Breast epithelium (tissue), 4 donors: ENCODE measurements around the gene TEX19. TPM values are rescaled to one million over a fixed set of nuclear protein-coding genes. Genes with fewer than 3 reads are reported as not detected.

Experiments used
- DNase-seq, 2 donors: peaks; one replicate each; pipeline ENCODE4 v3.0.0-alpha.2; 2019; ENCODE audit warnings: low spot score in 2 of 2
- H3K27ac ChIP-seq, 2 donors: fragments of 200-600 bp; sonication (generic) in 1 of 2; one replicate each; pipeline ENCODE4 v1.5.1; 2016 to 2019; ENCODE audit warnings: mild to moderate bottlenecking in 1 of 2
- H3K27me3 ChIP-seq, 2 donors: fragments of 200-600 bp; sonication (generic) in 1 of 2; one replicate each; pipeline versions ENCODE4 v1.5.1 to v1.6.0; 2017 to 2019; ENCODE audit warnings: control low read depth in 1 of 2, mild to moderate bottlenecking in 1 of 2
- H3K36me3 ChIP-seq: fragments of 200-600 bp; one replicate; pipeline ENCODE4 v1.5.1; 2019
- H3K4me1 ChIP-seq, 2 donors: fragments of 200-600 bp; sonication (generic); one replicate each; pipeline ENCODE4 v1.5.1; 2016 to 2019; ENCODE audit warnings: control low read depth in 1 of 2
- H3K4me3 ChIP-seq, 3 donors: fragments of 200-600 bp; sonication (generic); 1 replicate in 2 of 3; 2 replicates in 1 of 3; pipeline ENCODE4 v1.5.1; 2016 to 2019; ENCODE audit warnings: mild to moderate bottlenecking in 3 of 3, moderate library complexity in 2 of 3
- H3K9me3 ChIP-seq, 2 donors: fragments of 200-600 bp; sonication (generic) in 1 of 2; one replicate each; pipeline ENCODE4 v1.5.1; 2016 to 2019; ENCODE audit warnings: control low read depth in 1 of 2
- CTCF ChIP-seq, 3 donors: fragments of 450-650 bp; IDR thresholded peaks; one replicate each; pipeline ENCODE4 v1.5.1; 2016 to 2017; ENCODE audit warnings: antibody characterized with exemption in 3 of 3, mild to moderate bottlenecking in 3 of 3, moderate library complexity in 3 of 3
- POLR2A ChIP-seq: fragments of 450-650 bp; IDR thresholded peaks from one replicate; pipeline ENCODE4 v1.6.1; 2016; ENCODE audit warnings: antibody characterized with exemption, mild to moderate bottlenecking, moderate library complexity
- POLR2AphosphoS5 ChIP-seq, 3 donors: sonication (generic); formaldehyde crosslinking; IDR thresholded peaks; one replicate each; pipeline ENCODE4 v1.6.1; 2017; ENCODE audit warnings: antibody characterized with exemption in 3 of 3
- intact Hi-C: fragments of 100-400 bp; cut with DNase I; formaldehyde crosslinking; loops from one replicate; pipeline ENCODE4 v1.15.1; 2023; ENCODE audit warnings: low total_unique reads
- total RNA-seq, 3 donors: library from RNA; depleted of rRNA; stranded (reverse); fragments of >200 nt; gene quantifications; one replicate each; pipeline ENCODE4 v1.1.0, GENCODE V29; 2016

The TEX19 gene
- total RNA-seq, 3 donors from 2014 or later = not detected

- H3K9me3 ChIP-seq = no peaks in the 10 kb centered on the region
- H3K27ac ChIP-seq = peak within 1 kb of the TSS; percentile 73 to 77
- H3K4me1 ChIP-seq = peaks cover 5 to 15% of the 10 kb centered on the region in 2 donors
- peak within 1 kb of the TSS; percentile 63 to 69 (median 66) for H3K4me3 ChIP-seq
- intact Hi-C loops = no loop called here
- DNase-seq = peak; percentile 57 to 84
- TF ChIP-seq CTCF (IDR thresholded peaks at IDR 0.05) (no peak), POLR2AphosphoS5 (IDR thresholded peaks at IDR 0.05) (peak in 2 of 3 donors; percentile 26 to 47), POLR2A (no peak)
- no peaks in the 10 kb centered on the region for H3K27me3 ChIP-seq
- H3K36me3 ChIP-seq = no peaks in the 10 kb centered on the region
Observed at GRCh38 chr17:82333279-82334171, 25.5 kb upstream of the TEX19 start, which contains the start of gene SECTM1. Gene SECTM1 (minus strand): TSS chr17:82333766. CDS start chr17:82327240, 6,526 bp downstream.

GRCh38 chr17:82334204-82334621 lies 24.8 kb upstream of the TEX19 start:
- peaks cover 5 to 15% of the 10 kb centered on the region in 2 donors for H3K4me1 ChIP-seq
- H3K36me3 ChIP-seq = no peaks in the 10 kb centered on the region
- TF ChIP-seq POLR2AphosphoS5 (IDR thresholded peaks at IDR 0.05) (no peak), CTCF (IDR thresholded peaks at IDR 0.05) (no peak), POLR2A (no peak)
- DNase-seq = no peak
- H3K27ac ChIP-seq = peak overlapping the region; percentile 73 to 77
- no peaks in the 10 kb centered on the region for H3K27me3 ChIP-seq
- intact Hi-C loops = no loop called here
- H3K9me3 ChIP-seq = no peaks in the 10 kb centered on the region
- H3K4me3 ChIP-seq = peak overlapping the region; percentile 63 to 69 (median 66)

GRCh38 chr17:82334622-82335394 lies 24.2 kb upstream of the TEX19 start:
- DNase-seq = no peak
- H3K4me1 ChIP-seq = peaks cover 9 to 15% of the 10 kb centered on the region in 2 donors
- H3K27ac ChIP-seq = peak overlapping the region; percentile 73 to 77
- no peaks in the 10 kb centered on the region for H3K9me3 ChIP-seq
- TF ChIP-seq CTCF (IDR thresholded peaks at IDR 0.05) (no peak), POLR2AphosphoS5 (IDR thresholded peaks at IDR 0.05) (no peak), POLR2A (no peak)
- intact Hi-C loops = no loop called here
- H3K27me3 ChIP-seq = no peaks in the 10 kb centered on the region
- peak overlapping the region; percentile 63 to 69 (median 66) for H3K4me3 ChIP-seq
- H3K36me3 ChIP-seq = no peaks in the 10 kb centered on the region

GRCh38 chr17:82338858-82339633 lies 20.0 kb upstream of the TEX19 start:
- peak in 1 of 2 donors; percentile 68 for DNase-seq
- TF ChIP-seq CTCF (IDR thresholded peaks at IDR 0.05) = no peak
- TF ChIP-seq POLR2A = peak; percentile 17
- peak in 1 of 3 donors; percentile 61 for TF ChIP-seq POLR2AphosphoS5 (IDR thresholded peaks at IDR 0.05)

More at GRCh38 chr17:82338858-82339633, 20.0 kb upstream of the TEX19 start:
- intact Hi-C loops = no loop called here
- Histone ChIP-seq H3K4me3 (peak overlapping the region; percentile 31 to 64 (median 44)), H3K9me3 (no peaks in the 10 kb centered on the region), H3K27ac (peak overlapping the region; percentile 64 to 80), H3K36me3 (no peaks in the 10 kb centered on the region), H3K4me1 (peaks cover 3 to 4% of the 10 kb centered on the region in 2 donors), H3K27me3 (no peaks in the 10 kb centered on the region)
